Endodermal cell (in vitro differentiated cells): ENCODE results near the gene ZNF621. TPM values are rescaled to one million over a fixed set of nuclear protein-coding genes. Genes with fewer than 3 reads are reported as not detected.

Source experiments
- DNase-seq: peaks from one replicate; pipeline ENCODE4 v3.0.0-alpha.2; 2017
- H3K27ac ChIP-seq: 2 replicates; pipeline ENCODE4 v1.5.1; 2013; ENCODE audit warnings: mild to moderate bottlenecking, low read depth, low read length, moderate library complexity
- H3K27me3 ChIP-seq: 2 replicates; pipeline ENCODE4 v1.6.1; 2013; ENCODE audit warnings: mild to moderate bottlenecking, low read length, moderate library complexity; ENCODE audit not compliant: insufficient read depth, control insufficient read depth, poor library complexity, severe bottlenecking
- H3K36me3 ChIP-seq: 2 replicates; pipeline ENCODE4 v1.7.0; 2013; ENCODE audit warnings: mild to moderate bottlenecking, low read length, moderate library complexity; ENCODE audit not compliant: control insufficient read depth, insufficient read depth
- H3K4me1 ChIP-seq: one replicate; pipeline ENCODE4 v1.7.0; 2013; ENCODE audit warnings: low read length; ENCODE audit not compliant: control insufficient read depth, insufficient read depth
- H3K4me3 ChIP-seq: 2 replicates; pipeline ENCODE4 v1.5.1; 2013; ENCODE audit warnings: mild to moderate bottlenecking, low read length, moderate library complexity
- H3K9ac ChIP-seq: 2 replicates; pipeline ENCODE4 v1.6.1; 2013; ENCODE audit warnings: mild to moderate bottlenecking, low read length, moderate library complexity; ENCODE audit not compliant: poor library complexity, severe bottlenecking; ENCODE audit errors: extremely low read depth
- H3K9me3 ChIP-seq: 2 replicates; pipeline ENCODE4 v1.6.1; 2013; ENCODE audit warnings: mild to moderate bottlenecking, low read length, moderate library complexity; ENCODE audit not compliant: control insufficient read depth
- H3K27ac Mint-ChIP-seq: 2 replicates; pipeline ENCODE4 v1.8.0; 2020; ENCODE audit warnings: mixed read lengths
- H3K27me3 Mint-ChIP-seq: 2 replicates; pipeline ENCODE4 v1.8.0; 2021; ENCODE audit warnings: mild to moderate bottlenecking, mixed read lengths; ENCODE audit not compliant: insufficient read depth
- H3K36me3 Mint-ChIP-seq: 2 replicates; pipeline ENCODE4 v1.8.0; 2020; ENCODE audit warnings: low read depth, mixed read lengths
- H3K4me1 Mint-ChIP-seq: 2 replicates; pipeline ENCODE4 v1.8.0; 2020; ENCODE audit warnings: mixed read lengths
- H3K4me3 Mint-ChIP-seq: 2 replicates; pipeline ENCODE4 v1.8.0; 2020; ENCODE audit warnings: mild to moderate bottlenecking, moderate library complexity, mixed read lengths
- H3K9me3 Mint-ChIP-seq: 2 replicates; pipeline ENCODE4 v1.8.0; 2020; ENCODE audit warnings: mild to moderate bottlenecking, mixed read lengths
- CTCF ChIP-seq: fragments of 200-600 bp; sonication (generic); conservative IDR thresholded peaks from 2 replicates; pipeline ENCODE4 v1.5.0; 2021; ENCODE audit warnings: antibody characterized with exemption, mild to moderate bottlenecking
- whole genome bisulfite sequencing, 2 experiments: methylation state at CpG; one replicate each; pipeline versions ENCODE4 v1.1.5 to v1.1.7; 2013; ENCODE audit warnings: missing lambda C conversion rate in 2 of 2, mixed read lengths in 1 of 2; ENCODE audit not compliant: insufficient coverage in 1 of 2, insufficient read length in 1 of 2; 5-methylcytosine and 5-hydroxymethylcytosine counted together
- total RNA-seq, 2 donors: library from RNA; stranded (reverse); fragmentation: NEBNext Ultra II Directional in 1 of 2; extraction: Animal tissue kit (Norgen Biotek cat#: 25700) in 1 of 2; gene quantifications; 2 replicates in 1 of 2; 3 replicates in 1 of 2; pipeline ENCODE4 v1.2.1, GENCODE V29; 2021

The ZNF621 gene
- total RNA-seq, 2 donors from 2014 or later = 21.3 to 32.1 TPM

- Histone ChIP-seq H3K4me3 (no peak overlapping the region), H3K4me1 (peaks cover 4% of the 10 kb centered on the region), H3K9me3 (no peaks in the 10 kb centered on the region), H3K27me3 (no peaks in the 10 kb centered on the region), H3K36me3 (no peaks in the 10 kb centered on the region), H3K27ac (no peak overlapping the region), H3K9ac (no peak overlapping the region)
- TF ChIP-seq CTCF = no peak
- H3K27me3 Mint-ChIP-seq = peaks cover 15% of the 10 kb centered on the region
- no peaks in the 10 kb centered on the region for H3K36me3 Mint-ChIP-seq
- H3K4me1 Mint-ChIP-seq = peaks cover 11% of the 10 kb centered on the region
- DNase-seq = no peak
- 84 to 89% methylated on average over 5 to 6 of the region's 6 CpGs for WGBS, 2 experiments
- H3K4me3 Mint-ChIP-seq = no peak overlapping the region
- no peak overlapping the region for H3K27ac Mint-ChIP-seq
- H3K9me3 Mint-ChIP-seq = no peaks in the 10 kb centered on the region
Observed at GRCh38 chr3:40585381-40586016, 60.7 kb downstream of the ZNF621 start.

- Histone ChIP-seq H3K27ac (no peak overlapping the region), H3K4me3 (no peak overlapping the region), H3K27me3 (no peaks in the 10 kb centered on the region), H3K9me3 (no peaks in the 10 kb centered on the region), H3K4me1 (peaks cover 4% of the 10 kb centered on the region), H3K9ac (no peak overlapping the region), H3K36me3 (no peaks in the 10 kb centered on the region)
- Mint-ChIP-seq H3K4me3 (no peak overlapping the region), H3K9me3 (no peaks in the 10 kb centered on the region), H3K27ac (no peak overlapping the region), H3K4me1 (peaks cover 11% of the 10 kb centered on the region), H3K27me3 (peaks cover 15% of the 10 kb centered on the region), H3K36me3 (no peaks in the 10 kb centered on the region)
- 84% methylated on average over 1 of the region's 1 CpG; no CpG with 5 or more reads in 1 of the 2 experiments for WGBS, 2 experiments
- no peak for DNase-seq
- TF ChIP-seq CTCF = no peak
Observed at GRCh38 chr3:40586901-40587300, 62.1 kb downstream of the ZNF621 start.

- Mint-ChIP-seq H3K27me3 (peaks cover 15% of the 10 kb centered on the region), H3K4me3 (no peak overlapping the region), H3K4me1 (peaks cover 11% of the 10 kb centered on the region), H3K9me3 (no peaks in the 10 kb centered on the region), H3K36me3 (no peaks in the 10 kb centered on the region), H3K27ac (no peak overlapping the region)
- Histone ChIP-seq H3K27me3 (no peaks in the 10 kb centered on the region), H3K27ac (no peak overlapping the region), H3K36me3 (no peaks in the 10 kb centered on the region), H3K9me3 (no peaks in the 10 kb centered on the region), H3K4me3 (no peak overlapping the region), H3K4me1 (no peaks in the 10 kb centered on the region), H3K9ac (no peak overlapping the region)
- TF ChIP-seq CTCF = peak; percentile 70
- 86 to 87% methylated on average over 2 to 5 of the region's 5 CpGs for WGBS, 2 experiments
- peak; percentile 75 for DNase-seq
Observed at GRCh38 chr3:40588406-40588805, 63.6 kb downstream of the ZNF621 start.

Other genes starting within 250 kb of the ZNF621 start
- gene EIF1B, start 215.3 kb upstream of the ZNF621 start, total RNA-seq = 10 to 100 TPM; 67.4 to 83.8 TPM
- under 1 TPM; 0.22 to 0.37 TPM for gene ENTPD3, start 137.8 kb upstream of the ZNF621 start, total RNA-seq
- 1,000 to 10,000 TPM; 1,691 to 2,241 TPM for gene RPL14, start 67.6 kb upstream of the ZNF621 start, total RNA-seq
- gene ZNF619, start 47.8 kb upstream of the ZNF621 start, total RNA-seq = 10 to 100 TPM in 1 of 2 donors, 1 to 10 TPM in 1; 6.9 to 13.7 TPM
- 10 to 100 TPM; 17.0 to 19.3 TPM for gene ZNF620, start 18.9 kb upstream of the ZNF621 start, total RNA-seq